DMS114 treated with DMSO at 0.1 percent for 48 hours (cell line): ENCODE measurements around the gene POLDIP3.
"Not testable (repeated sequence)": the region's sequence is repeated elsewhere in the genome, so short reads cannot be mapped to it uniquely, and the experiment has no call there.

Source experiments
- DNase-seq: peaks from one replicate; lab custom pipeline; 2025; ENCODE audit not compliant: unreplicated experiment; lab: John Stamatoyannopoulos, UW

The POLDIP3 gene

DNA sequence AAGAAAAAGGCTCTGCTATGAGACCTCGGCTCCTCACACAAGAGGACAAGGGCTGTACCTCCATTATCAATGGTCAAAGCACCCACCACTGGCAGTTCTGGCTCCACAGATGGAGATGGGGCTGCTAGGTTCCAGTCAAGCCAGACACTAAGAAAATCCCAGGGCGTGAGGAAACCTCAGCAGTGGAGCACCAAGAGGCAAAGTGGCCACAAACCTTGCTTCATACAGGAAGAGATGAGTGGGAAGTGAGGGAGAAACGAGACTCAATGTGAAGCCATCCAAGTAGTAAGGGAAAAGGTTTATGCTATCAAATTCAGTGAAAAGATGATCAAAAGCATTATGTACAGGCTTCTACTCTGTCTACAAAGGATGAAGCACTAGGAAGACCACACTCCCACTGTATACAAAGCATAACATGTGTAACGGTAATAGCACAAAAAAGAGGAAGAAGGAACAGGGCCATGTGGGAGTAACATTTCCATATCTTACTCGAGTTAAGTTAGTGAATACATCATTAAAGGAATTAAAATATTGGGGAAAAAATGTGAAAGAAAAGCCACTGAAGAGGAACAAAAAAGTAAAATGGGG is 27.0 kb downstream of the POLDIP3 start:
- no peak for DNase-seq

DNA sequence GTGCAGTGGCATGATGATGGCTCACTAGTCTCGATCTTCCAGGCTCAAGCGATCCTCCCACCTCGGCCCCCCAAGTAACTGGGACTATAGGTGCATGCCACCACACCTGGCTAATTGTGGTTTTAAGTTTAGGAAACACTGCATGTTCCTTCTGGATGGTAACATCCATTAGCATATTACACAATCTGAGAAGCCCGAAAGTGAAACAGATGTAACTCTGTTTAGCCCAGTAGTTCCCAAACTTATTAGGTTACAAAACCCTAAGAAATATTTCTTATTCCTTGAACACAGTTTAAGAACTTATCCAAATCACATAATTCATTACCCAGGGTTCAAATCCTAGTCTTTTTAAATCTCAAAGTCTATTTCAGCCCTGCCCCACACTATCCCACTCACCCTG is 28.3 kb downstream of the POLDIP3 start:
- DNase-seq, result no peak

DNA sequence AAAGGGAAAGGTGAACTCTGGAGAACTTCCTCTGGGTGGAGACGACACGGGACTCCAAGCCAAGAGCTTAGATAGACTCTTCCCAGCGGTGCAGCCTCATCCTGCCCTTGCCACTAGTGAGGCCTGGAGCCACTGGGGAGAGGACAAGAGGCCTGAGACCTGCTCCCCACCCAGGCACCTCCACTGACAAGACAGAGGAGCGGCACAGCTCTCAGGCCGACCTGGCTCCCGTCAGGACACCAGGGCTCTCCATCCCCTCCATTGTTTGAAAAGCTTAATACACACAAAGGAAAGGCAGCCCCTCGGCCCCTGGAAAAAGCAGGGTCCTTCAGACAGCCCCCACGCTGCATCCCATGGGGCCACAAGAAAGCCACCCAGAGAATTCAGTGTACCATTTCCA is 29.6 kb downstream of the POLDIP3 start:
- DNase-seq, result no peak

DNA sequence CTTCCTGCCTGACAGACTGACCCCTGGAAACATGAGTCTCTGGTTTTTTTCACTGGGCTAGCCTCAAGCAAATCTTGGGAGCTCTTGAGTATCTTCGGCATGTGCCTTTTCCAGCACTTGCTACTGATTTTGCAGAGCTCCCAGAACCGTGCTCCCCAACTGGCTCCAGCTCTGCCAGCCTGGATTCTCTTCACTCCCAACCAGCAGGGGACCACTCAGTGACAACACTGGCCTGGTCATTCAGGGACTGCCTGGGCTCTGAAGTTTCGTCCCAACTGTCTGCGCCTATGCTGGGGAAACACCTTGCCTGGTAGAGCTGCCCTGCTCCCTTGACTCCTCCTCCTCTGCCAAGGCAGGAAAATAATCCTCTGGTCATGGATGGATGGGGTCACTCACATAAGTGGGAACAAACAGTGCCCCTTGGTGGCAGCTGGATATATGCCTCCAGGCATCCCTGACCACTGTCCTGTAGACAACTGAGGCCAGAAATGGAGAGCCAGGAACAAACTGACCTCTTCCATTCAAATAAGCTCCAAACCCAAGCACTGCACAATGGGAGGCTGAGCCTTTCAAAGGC is 30.2 kb downstream of the POLDIP3 start:
- no peak for DNase-seq

DNA sequence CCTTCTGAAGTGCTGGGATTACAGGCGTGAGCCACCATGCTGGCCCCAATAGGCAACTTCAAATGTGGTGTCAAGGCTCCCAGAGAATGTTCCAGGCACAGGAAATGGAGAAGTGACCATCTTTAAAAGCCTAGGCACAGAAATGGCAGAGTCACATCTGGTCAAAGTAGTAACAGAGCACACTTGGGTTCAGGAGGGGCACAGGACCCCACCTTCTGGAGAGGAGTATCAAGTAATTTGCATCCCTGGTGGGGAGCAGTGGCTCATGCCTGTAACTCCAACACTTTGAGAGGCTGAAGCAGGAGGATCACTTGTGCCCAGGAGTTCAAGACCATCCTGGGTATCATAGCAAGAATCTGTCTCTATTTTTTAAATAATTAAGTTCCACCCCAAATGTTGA is 31.7 kb downstream of the POLDIP3 start:
- no peak for DNase-seq

DNA sequence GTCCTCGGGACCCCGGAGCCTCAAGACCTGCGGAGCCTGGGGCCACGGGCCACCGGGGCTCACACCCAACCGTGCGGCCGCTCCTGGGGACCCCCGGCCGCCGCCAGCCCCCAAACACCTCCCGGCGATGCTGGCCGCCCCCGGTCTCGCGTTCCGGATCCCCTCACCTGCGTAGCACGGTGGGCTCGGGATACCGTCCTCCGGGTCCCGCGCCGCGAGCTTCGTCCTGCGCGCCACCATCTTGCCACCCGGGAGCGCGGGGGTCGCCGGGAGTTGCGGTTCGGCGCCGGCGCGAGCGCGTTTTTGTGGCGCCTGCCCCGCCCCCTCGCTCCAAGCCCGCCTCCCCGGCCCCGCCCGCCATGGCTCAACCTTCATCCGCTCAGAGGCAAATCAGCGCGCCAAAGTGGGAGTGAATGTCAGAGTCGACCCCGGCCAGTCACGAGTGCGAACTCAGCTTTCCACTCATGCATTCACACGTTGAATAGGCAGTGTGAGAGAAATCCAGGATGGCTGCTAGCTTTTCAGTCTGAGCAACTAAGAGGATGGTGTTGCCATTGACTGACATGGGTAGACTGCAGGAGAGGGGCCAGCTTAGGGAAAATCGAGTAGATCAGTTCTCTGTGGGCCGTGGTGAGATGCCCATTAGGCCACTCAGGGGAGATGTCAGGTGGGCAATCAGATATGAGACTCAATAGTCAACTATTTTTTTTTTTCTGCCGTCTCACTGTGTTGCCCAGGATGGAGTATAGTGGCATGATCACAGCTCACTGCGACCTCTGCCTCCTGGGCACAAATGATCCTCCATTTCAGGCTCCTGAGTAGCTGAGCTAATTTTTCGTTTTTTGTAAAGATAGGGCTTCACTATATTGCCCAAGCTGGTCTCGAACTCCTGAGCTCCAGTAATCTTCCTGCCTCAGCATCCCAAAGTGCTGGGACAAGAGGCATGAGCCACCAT is 32.6 kb downstream of the POLDIP3 start:
- DNase-seq, result peak; percentile 59

DNA sequence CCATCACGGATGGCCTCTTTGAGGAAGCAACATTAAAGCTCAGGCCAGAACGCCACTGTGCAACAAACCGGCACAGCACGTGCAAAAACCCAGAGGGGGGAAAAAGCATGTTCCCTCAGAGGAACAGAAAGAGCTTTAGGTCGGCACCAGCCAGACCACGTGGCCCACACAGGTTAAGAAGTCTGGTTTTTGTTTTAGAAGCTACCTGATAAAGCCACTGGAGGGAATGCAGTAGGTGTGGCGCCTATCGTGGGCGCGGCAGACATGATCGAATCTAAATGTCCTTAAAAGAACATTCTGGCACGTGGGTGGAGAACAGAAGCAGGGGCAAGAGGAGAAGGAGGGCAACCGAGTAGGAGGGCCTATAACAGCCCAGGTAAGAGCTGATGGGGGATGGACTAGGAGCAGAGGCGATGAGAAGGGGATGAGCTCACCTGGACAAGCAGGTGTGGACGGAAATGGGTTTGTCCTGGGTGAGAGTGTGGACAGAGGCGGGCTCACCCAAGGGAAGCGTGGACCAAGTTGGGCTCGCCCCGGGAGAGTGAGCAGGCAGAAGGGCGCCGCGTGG is 33.4 kb downstream of the POLDIP3 start:
- DNase-seq, result not testable (repeated sequence)

DNA sequence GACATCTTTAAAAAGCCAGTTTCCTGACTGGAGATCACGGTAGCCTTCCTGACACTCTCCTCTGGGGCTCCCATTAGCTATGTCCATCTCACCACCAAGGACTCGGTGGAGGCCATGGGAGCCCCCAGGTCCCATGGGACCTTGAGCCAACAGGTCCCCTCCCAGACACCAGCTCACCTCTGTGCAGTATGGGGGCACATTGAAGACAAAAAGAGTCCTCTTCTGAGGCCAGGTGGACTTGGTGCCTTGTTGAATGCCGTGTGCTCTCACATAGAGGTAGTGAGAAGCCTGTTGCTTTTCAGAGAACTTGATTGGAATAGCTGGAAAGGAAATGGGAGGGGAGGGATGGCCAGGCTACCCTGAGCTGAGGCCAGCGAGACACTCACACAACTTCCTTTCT is 34.6 kb downstream of the POLDIP3 start:
- not testable (repeated sequence) for DNase-seq

DNA sequence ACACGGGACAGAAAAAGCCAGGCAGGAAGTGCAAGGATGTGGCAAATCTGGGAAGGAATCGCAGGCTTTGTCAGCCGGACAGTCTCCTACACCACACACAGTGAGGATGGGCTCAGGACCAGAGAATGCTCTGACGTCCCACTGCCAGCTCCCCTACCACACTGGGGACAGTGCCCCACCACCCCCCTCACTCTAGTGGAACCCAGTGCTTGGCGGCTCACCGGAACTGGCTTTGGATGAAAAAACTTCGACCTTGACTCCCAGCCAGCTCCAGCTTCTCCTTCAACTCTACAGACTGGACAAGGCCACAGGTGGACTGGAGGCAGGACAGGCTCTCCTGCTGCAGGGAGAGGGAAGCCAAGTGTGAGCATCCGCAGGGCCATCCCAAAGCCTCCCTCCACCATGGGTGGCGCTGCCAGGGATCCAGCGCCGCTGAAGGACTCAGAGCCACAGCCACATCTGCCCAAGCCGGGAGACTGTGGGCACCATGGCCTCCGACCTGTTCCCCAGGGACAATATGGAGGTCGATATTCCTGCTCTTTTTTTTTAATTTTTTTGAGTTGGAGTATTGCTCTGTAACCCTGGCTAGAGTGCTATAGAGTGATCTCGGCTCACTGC is 37.0 kb downstream of the POLDIP3 start:
- no peak for DNase-seq

DNA sequence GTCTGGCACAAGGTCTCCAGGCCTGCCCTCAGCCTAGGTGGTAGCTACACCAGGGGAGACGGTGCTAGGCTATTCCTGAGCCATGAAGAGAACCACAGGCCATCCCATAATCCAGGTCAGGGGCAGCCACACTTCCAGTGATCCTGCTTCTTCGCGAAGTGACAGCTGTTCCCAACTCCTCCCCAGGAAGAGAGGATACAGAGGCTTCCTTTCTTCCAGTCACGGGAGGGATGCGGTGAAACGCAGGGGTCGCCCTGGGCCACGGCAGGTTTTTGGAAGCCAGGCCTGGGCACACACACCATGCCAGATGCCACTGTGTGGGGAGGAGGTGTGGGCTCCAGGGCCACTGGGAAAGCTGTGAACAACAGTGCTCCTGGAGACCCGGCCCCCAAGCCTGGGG is 37.5 kb downstream of the POLDIP3 start:
- not testable (repeated sequence) for DNase-seq

DNA sequence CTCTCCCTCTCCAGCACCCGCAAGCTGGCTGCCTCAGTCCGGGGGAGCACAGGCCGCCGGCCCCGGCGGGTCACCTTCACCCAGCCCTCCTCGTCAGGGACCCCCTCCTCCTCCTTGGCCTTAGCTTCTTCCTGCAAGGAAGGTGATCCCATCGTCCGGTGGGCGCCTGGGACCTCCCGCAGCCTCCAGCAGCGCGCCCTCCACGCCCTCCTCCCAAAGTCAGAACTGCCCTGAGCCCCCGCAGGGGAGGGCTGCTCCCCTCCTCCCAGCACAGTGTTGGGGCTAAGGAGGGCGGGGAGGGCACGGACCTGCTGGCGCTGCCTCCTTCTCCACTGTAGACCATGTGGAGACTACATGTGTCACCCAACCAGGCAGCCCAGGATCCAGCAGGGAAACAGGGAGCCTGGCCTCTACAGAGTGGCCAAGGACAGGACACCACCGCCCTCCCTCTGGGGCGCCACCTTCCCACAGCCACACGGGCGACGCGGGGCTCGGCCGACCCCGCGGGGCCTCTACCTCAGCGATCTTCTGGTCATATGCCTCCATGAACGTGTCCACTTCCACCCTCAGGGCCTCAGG is 38.6 kb downstream of the POLDIP3 start:
- DNase-seq, result not testable (repeated sequence)

DNA sequence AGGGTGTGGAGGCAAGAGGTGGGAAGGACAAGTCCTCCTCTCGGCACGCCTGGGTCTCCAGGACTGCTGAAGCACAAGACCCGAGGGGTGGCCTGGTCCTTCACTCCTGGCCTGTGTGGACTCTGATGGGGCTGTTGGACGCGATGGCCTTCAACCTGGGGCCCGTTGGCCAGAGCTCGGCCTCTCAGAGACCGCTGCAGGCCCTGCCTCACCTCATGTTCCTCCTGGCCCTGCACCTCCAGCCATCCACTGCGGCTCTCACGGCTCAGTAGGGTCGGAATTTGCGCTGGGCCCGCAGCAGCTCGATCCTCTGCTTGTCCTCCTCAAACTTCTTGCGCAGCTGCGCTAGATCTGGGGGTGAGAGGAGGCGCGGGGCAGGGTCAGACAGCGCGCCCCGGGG is 40.2 kb downstream of the POLDIP3 start:
- not testable (repeated sequence) for DNase-seq

DNA sequence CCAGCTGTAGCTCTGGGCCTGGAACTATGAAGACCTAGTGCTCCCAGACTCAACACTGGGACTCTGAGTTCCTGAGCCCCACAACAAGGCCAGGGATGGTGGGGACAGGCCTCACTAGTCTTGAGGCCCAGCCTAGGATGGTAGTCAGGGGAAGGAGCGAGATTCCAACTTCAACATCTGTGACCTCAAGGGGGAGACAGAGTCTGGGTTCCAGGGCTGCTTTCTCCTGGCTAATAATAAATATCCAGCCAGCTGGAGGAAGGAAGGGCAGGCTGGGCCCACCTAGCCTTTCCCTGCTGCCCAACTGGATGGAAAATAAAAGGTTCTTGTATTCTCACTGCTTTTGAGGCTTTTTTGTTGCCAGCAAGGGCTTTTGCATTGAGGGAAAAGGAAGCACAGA is 40.6 kb downstream of the POLDIP3 start:
- not testable (repeated sequence) for DNase-seq

DNA sequence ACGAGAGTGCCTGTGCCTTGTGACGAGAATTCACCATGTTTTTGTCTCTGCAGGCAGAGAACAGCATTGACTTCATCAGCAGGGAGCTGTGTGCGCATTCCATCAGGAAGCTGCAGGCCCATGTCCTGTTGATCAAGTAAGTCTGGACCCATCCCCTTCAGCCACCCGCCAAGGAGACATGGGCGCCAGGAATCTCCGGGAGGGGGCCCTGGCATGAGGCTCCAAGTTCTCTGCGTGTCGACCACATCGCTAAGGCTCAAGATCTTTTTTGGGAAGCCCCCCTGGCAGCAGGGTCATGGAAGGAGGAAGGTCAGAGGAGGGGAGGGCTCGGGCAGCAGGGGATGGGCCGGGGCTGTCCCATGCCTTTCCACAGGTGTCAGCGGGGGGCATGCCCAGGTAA is 43.6 kb downstream of the POLDIP3 start:
- not testable (repeated sequence) for DNase-seq

DNA sequence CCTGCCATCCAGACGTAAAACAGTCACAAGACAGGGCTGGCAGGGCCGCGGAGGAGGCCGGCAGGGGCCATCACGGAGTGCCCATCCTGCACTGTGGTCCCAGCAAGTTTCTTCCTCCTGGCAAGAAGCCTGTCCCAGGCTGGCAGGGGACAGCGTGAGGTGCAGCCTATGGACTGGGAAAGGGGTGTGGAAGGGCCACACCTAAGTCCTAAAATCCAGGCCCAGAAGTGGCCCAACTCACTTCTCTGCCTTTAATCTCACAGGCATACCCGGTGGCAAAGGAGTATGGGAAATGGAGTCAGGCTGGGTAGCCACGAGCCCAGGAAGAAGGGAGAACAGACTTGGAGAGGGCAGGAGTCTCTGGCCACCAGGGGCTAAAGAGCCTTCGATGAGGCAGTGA is 44.1 kb downstream of the POLDIP3 start:
- not testable (repeated sequence) for DNase-seq

DNA sequence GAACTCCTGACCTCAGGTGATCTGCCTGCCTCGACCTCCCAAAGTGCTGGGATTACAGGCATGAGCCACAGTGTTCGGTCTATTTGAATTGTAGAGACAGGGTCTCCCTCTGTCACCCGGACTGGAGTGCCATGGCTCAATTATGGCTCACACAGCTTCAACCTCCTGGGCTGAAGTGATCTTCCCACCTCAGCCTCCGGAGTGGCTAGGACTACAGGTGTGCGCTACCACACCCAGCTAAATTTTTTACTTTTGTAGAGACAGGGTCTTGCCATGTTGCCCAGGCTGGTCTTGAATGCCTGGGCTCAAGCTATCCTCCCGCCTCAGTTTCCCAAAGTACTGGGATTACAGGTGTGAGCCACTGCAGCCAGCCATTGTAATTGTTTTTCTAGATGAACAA is 46.7 kb downstream of the POLDIP3 start:
- not testable (repeated sequence) for DNase-seq

DNA sequence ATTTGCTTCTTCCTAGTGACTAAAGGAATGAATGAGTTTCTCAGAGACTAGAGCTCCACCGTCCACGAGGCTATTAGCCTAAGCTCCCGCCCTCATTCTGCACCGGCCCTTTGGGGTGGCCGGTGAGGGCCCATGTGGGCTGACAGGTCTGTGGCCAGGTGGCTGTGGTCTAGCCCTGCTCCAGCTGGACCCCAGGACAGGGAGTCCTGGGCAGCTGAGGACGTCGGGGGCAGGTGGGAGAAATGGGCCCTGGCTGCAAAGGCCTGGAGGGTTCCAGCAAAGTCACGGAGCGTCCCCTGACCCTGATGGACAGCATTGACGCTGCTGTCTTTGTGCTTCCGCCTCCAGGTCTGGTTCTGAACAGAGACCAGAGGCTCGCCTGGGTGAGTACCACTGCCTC is 48.7 kb downstream of the POLDIP3 start:
- DNase-seq, result no peak

DNA sequence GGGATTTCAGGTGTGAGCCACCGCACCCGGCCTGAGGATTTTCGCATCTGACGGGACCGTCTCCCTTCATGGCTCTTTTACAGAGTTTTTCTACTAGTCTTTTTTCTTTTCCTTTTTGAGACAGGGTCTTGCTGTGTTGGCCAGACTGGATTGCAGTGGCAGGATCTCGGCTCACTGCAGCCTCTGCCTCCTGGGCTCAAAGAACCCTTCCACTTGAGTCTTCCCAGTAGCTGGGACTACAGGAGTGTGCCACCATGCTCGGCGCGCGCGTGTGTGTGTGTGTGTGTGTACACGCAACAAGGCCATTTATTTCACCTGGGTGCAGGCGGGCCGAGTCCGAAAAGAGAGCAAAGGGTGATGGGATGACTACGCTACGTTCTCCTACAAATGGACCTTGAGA is 50.0 kb downstream of the POLDIP3 start:
- DNase-seq, result no peak

DNA sequence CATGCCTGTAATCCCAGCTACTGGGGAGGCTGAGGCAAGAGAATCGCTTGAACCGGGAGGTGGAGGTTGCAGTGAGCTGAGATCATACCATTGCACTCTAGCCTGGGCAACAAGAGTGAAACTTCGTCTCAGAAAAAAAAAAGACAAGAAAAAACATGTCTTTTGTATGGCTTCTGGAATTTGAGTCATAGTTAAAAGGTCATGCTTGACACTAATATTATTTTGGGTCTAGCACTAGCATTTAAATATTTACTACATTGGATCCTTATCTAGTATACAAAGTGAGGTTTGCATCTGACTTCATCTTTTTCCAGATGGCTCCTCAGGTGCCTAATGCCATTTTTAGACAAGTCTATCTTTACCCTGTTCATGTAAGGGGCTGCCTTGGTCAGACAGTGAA is 50.7 kb downstream of the POLDIP3 start:
- DNase-seq, result not testable (repeated sequence)

DNA sequence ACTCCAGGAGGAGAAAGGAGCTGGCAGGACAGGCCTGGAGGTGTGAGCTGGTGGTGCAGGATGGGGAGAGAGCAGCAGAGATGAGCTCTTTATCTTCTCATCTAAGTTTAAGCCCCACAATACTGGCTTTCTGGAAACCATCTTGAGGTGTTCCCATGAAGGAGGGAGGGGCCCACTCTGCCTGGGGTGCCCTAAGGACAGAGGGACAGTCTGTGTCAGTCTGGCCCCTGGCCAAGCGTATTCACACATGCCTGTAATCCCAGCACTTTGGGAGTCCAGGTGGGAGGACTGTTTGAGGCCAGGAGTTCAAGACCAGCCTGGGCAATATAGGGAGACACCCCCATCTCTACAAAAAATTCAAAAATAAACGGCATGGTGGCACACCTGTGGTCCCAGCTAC is 52.0 kb downstream of the POLDIP3 start:
- no peak for DNase-seq

DNA sequence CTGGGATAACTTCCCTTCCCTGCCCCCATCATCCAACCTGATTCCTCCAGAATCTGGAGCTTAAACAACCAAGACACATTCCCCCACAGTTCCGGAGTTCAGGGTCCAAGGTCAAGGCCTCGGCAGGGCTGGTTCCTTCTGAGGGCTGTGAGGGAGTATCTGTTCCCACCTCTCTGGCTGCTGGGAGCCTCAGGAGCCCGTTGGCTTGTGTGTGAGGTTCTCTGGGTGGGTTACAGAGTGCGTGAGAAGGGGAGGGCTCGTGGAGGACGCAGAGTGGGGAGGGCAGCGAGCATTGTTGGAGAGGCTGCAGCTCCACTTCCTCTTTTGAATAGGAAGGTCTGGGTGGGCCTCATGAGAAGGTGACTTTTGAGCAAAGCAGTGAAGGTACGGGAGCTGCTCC is 52.4 kb downstream of the POLDIP3 start:
- DNase-seq, result no peak
